ENCODE results near the gene TSHZ2.

TSHZ2 gene

DNA sequence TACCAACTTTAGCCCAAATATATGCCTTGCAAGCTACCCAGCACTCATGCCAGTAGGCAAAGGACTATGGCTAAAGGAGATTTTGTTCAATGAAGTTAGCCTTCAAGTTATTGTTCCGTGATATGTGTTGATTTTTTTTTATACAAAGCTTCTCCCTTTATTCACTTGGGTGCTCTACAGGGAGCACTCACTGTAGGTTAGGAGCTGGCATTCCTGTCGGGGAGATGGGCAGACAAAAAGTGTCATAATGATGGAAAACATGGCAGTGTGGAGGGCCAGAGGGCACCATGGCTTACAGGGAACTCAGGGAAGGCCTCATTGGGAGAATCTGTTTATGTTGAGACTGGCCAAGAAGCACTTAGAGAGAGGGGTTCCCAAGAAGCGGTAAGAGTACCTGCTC, 292.4 kb downstream of the TSHZ2 start:
- DNase-seq (ENCODE audit: insufficient read length, low spot score) (no peak), FAIRE-seq (no peak)
- TF ChIP-seq, protein P1, sequence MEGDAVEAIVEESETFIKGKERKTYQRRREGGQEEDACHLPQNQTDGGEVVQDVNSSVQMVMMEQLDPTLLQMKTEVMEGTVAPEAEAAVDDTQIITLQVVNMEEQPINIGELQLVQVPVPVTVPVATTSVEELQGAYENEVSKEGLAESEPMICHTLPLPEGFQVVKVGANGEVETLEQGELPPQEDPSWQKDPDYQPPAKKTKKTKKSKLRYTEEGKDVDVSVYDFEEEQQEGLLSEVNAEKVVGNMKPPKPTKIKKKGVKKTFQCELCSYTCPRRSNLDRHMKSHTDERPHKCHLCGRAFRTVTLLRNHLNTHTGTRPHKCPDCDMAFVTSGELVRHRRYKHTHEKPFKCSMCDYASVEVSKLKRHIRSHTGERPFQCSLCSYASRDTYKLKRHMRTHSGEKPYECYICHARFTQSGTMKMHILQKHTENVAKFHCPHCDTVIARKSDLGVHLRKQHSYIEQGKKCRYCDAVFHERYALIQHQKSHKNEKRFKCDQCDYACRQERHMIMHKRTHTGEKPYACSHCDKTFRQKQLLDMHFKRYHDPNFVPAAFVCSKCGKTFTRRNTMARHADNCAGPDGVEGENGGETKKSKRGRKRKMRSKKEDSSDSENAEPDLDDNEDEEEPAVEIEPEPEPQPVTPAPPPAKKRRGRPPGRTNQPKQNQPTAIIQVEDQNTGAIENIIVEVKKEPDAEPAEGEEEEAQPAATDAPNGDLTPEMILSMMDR (IDR thresholded peaks at IDR 0.05; ENCODE audit: insufficient read depth, missing control alignments) = no peak

GRCh38 chr20:53265304-53265875, 293.2 kb downstream of the TSHZ2 start:
- FAIRE-seq = no peak
- TF ChIP-seq, protein P1 (IDR thresholded peaks at IDR 0.05; ENCODE audit: insufficient read depth, missing control alignments) = no peak
- no peak for DNase-seq (ENCODE audit: insufficient read length, low spot score)

GRCh38 chr20:53269380-53269779, 297.2 kb downstream of the TSHZ2 start:
- DNase-seq (ENCODE audit: insufficient read length, low spot score) = no peak
- TF ChIP-seq, protein P1 (IDR thresholded peaks at IDR 0.05; ENCODE audit: insufficient read depth, missing control alignments) = no peak
- no peak for FAIRE-seq

- no peak for FAIRE-seq
- no peak for DNase-seq (ENCODE audit: insufficient read length, low spot score)
- TF ChIP-seq, protein P1 (IDR thresholded peaks at IDR 0.05; ENCODE audit: insufficient read depth, missing control alignments) = no peak
Observed at GRCh38 chr20:53270792-53271375, 298.7 kb downstream of the TSHZ2 start.

- no peak for DNase-seq (ENCODE audit: insufficient read length, low spot score)
- FAIRE-seq = no peak
- TF ChIP-seq, protein P1 (IDR thresholded peaks at IDR 0.05; ENCODE audit: insufficient read depth, missing control alignments) = no peak
Observed at GRCh38 chr20:53274365-53274764, 302.2 kb downstream of the TSHZ2 start.

DNA sequence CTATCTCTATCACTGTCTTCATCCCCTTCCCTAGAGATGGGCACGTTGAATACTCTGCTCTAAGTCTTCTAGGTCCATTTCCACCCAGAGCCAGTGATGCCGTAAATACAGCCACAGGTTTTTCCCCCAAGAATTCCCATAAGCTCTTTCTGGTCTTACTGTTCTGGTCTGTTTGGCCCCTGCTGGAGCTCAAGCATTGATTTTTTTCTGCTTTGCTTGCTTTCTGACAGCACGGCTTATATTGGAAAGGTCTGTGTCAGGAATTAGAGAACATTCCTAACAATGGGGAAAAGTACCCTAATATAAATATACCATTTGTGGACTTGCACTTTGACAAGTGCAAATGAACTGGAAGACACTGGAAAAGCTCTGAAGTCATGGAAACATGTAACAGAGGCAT, 302.6 kb downstream of the TSHZ2 start:
- no peak for DNase-seq (ENCODE audit: insufficient read length, low spot score)
- TF ChIP-seq, protein P1 (IDR thresholded peaks at IDR 0.05; ENCODE audit: insufficient read depth, missing control alignments) = no peak
- FAIRE-seq = no peak

- DNase-seq (ENCODE audit: insufficient read length, low spot score) (no peak), FAIRE-seq (no peak)
- TF ChIP-seq, protein P1 (IDR thresholded peaks at IDR 0.05; ENCODE audit: insufficient read depth, missing control alignments) = no peak
Observed at GRCh38 chr20:53276143-53276542, 304.0 kb downstream of the TSHZ2 start.
